Ishikawa (cell line): ENCODE results near the gene SNAI3.

Experiments
- CEBPB ChIP-seq: IDR thresholded peaks from 2 replicates; pipeline ENCODE4 v1.6.1; 2012
- CREB1 ChIP-seq: IDR thresholded peaks from 2 replicates; pipeline ENCODE4 v1.6.1; 2012; ENCODE audit warnings: low read depth
- EGR1 ChIP-seq: IDR thresholded peaks from 2 replicates; pipeline ENCODE4 v1.6.1; 2012
- EP300 ChIP-seq: IDR thresholded peaks from 2 replicates; pipeline ENCODE4 v1.6.1; 2012; ENCODE audit warnings: borderline replicate concordance
- FOXM1 ChIP-seq: IDR thresholded peaks from 2 replicates; pipeline ENCODE4 v1.6.1; 2012; ENCODE audit warnings: low read depth, borderline replicate concordance
- NFIC ChIP-seq: IDR thresholded peaks from 2 replicates; pipeline ENCODE4 v1.6.1; 2012
- RAD21 ChIP-seq: IDR thresholded peaks from 2 replicates; pipeline ENCODE4 v1.6.1; 2012; ENCODE audit warnings: low read depth
- TAF1 ChIP-seq: IDR thresholded peaks from 2 replicates; pipeline ENCODE4 v1.6.1; 2012; ENCODE audit warnings: low read depth, mild to moderate bottlenecking
- TCF12 ChIP-seq: IDR thresholded peaks from 2 replicates; pipeline ENCODE4 v1.6.1; 2012; ENCODE audit warnings: low read depth
- TEAD4 ChIP-seq: IDR thresholded peaks from 2 replicates; pipeline ENCODE4 v1.6.1; 2012
- YY1 ChIP-seq: IDR thresholded peaks from 2 replicates; pipeline ENCODE4 v1.6.1; 2012; ENCODE audit warnings: low read depth
- ZBTB7A ChIP-seq: IDR thresholded peaks from 2 replicates; pipeline ENCODE4 v1.6.1; 2012; ENCODE audit warnings: low read depth
- TF ChIP-seq, protein P1 (sequence below): IDR thresholded peaks from 2 replicates; pipeline ENCODE4 v1.6.1; 2012
- TF ChIP-seq, protein P2 (sequence below): IDR thresholded peaks from 2 replicates; pipeline ENCODE4 v1.6.1; 2012; ENCODE audit warnings: low read depth, mild to moderate bottlenecking
- TF ChIP-seq, protein P3 (sequence below): IDR thresholded peaks from 2 replicates; pipeline ENCODE4 v1.6.1; 2012

SNAI3 gene

DNA sequence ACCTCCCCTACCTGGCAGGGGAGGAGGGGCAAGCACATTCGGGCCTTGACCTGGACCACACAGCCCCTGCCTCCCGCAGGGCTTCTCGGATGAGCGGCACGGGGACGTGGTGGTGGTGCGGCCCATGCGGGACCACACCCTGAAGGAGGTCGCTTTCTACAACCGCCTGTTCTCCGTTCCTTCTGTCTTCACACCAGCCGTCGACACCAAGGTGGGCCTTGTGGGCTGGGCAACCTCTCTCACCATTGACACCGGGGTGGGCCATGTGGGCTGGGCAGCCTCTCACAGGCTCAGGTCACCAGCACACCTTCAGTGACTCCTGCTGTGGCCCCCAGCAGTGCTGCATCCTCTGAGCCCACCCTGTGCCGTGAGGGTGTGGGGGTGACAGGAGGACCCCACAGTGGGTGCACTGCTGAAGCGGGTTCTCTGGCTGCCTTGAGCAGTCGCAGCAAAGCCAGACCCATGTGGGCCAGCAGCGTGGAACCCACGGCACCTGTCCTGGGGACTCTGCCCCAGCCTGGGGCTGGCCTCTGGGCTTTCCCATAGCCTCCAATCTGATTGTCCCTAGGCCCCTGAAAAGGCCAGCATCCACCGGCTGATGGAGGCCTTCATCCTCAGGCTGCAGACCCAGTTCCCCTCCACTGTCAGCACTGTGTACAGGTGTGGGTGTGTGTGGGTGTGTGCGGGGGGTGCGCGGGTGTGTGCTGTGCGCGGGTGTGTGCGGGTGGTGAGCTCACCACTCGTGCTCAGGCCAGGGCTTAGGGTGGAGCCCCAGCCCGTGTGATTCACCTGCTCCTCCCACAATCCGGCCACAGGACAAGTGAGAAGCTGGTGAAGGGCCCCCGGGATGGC lies 27.5 kb upstream of the SNAI3 start:
- TF ChIP-seq EGR1 (no peak), TEAD4 (no peak)

DNA sequence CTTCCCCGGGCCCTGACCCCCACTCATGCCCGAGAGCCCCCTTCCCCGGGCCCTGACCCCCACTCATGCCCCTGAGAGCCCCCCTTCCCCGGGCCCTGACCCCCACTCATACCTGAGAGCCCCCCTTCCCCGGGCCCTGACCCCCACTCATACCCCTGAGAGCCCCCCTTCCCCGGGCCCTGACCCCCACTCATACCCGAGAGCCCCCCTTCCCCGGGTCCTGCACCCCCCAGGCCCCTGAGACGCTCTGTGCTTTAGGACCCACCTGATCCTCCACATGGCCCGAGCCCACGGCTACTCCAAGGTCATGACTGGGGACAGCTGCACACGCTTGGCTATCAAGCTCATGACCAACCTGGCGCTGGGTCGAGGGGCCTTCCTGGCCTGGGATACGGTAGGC lies 26.7 kb upstream of the SNAI3 start:
- TF ChIP-seq CREB1 = no peak
- no peak for TF ChIP-seq ZBTB7A
- TF ChIP-seq CEBPB = no peak
- no peak for TF ChIP-seq FOXM1
- TF ChIP-seq TAF1 = no peak
- TF ChIP-seq EGR1 = no peak

DNA sequence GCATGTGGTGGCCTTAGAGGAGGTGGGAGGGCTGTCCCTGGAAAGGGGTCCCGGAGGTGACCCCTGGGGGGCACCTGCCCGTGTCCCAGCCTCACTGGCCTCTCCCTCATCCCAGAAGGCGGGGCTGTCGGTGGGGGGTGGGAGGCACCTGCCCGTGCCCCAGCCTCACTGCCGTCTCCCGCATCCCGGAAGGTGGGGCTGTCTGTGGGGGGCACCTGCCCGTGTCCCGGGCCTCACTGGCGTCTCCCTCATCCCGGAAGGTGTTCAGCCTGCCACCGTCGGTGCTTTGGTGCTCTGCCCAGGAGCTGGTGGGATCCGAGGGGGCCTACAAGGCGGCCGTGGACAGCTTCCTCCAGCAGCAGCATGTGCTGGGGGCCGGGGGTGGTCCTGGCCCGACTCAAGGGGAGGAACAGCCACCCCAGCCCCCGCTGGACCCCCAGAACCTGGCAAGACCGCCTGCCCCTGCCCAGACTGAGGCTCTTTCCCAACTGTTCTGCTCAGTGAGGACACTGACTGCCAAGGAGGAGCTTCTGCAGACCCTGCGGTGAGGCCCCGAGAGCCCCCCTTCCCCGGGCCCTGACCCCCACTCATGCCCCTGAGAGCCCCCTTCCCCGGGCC lies 26.2 kb upstream of the SNAI3 start:
- TF ChIP-seq ZBTB7A (peak; percentile 65; the same call in 1 of the 2 replicates), EP300 (no peak), TCF12 (no peak), NFIC (no peak), EGR1 (no peak)

DNA sequence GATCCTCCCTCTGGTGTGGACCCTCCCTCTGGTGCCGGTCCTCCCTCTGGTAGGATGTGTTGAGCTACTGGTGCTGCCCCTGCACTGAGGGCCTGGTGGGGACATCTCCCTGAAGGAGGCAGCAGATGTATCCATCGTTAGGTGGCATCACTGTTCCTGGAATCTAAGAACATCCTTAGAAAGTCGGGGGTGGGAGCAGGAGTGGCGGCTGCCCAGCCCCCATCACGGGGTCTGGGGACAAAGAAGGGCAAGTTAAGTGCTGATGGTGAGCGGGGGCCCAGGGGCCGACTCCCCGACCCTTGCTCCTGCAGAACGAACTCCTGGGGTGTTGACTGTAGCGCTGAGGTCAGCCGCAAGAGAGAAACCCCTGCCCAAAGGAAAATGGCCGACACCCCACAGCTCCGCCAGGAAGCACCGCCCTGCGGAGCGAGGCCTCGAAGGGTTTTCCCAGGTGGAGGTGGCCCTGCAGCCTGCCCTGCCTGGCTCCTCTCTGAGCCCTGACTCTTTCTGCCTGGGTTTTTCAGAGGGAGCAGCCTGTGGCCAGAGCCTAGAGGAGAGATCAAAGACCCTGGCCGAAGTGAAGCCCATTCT lies 25.5 kb upstream of the SNAI3 start:
- TF ChIP-seq, protein P1, sequence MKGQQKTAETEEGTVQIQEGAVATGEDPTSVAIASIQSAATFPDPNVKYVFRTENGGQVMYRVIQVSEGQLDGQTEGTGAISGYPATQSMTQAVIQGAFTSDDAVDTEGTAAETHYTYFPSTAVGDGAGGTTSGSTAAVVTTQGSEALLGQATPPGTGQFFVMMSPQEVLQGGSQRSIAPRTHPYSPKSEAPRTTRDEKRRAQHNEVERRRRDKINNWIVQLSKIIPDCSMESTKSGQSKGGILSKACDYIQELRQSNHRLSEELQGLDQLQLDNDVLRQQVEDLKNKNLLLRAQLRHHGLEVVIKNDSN = no peak
- TF ChIP-seq EGR1 = no peak
- no peak for TF ChIP-seq YY1
- TF ChIP-seq, protein P2, sequence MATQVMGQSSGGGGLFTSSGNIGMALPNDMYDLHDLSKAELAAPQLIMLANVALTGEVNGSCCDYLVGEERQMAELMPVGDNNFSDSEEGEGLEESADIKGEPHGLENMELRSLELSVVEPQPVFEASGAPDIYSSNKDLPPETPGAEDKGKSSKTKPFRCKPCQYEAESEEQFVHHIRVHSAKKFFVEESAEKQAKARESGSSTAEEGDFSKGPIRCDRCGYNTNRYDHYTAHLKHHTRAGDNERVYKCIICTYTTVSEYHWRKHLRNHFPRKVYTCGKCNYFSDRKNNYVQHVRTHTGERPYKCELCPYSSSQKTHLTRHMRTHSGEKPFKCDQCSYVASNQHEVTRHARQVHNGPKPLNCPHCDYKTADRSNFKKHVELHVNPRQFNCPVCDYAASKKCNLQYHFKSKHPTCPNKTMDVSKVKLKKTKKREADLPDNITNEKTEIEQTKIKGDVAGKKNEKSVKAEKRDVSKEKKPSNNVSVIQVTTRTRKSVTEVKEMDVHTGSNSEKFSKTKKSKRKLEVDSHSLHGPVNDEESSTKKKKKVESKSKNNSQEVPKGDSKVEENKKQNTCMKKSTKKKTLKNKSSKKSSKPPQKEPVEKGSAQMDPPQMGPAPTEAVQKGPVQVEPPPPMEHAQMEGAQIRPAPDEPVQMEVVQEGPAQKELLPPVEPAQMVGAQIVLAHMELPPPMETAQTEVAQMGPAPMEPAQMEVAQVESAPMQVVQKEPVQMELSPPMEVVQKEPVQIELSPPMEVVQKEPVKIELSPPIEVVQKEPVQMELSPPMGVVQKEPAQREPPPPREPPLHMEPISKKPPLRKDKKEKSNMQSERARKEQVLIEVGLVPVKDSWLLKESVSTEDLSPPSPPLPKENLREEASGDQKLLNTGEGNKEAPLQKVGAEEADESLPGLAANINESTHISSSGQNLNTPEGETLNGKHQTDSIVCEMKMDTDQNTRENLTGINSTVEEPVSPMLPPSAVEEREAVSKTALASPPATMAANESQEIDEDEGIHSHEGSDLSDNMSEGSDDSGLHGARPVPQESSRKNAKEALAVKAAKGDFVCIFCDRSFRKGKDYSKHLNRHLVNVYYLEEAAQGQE = no peak

DNA sequence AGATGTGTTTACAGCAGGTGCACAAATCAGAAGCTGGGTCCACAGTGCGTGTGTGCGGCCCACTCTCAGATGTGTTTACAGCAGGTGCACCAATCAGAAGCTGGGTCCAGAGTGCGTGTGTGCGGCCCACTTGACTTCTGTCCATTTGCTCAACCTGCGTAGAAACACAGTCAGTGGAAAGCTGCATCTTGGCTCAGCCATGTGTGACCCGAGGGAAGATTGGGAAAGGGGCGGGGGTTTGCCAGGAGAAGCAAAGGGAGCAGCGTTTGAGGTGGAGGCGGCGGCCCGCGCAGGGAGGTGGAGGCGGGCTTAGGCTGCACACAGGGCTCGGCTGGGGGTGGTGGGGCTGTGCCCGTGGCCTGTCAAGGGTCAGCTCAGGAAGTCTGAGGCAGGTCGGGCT lies 24.2 kb upstream of the SNAI3 start:
- TF ChIP-seq, protein P3, sequence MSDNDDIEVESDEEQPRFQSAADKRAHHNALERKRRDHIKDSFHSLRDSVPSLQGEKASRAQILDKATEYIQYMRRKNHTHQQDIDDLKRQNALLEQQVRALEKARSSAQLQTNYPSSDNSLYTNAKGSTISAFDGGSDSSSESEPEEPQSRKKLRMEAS = no peak
- TF ChIP-seq FOXM1 (no peak), NFIC (no peak), ZBTB7A (no peak), TEAD4 (no peak), YY1 (no peak), RAD21 (no peak), CEBPB (no peak), CREB1 (no peak), TCF12 (no peak), TAF1 (no peak), EP300 (no peak)
- TF ChIP-seq, protein P1 = no peak

DNA sequence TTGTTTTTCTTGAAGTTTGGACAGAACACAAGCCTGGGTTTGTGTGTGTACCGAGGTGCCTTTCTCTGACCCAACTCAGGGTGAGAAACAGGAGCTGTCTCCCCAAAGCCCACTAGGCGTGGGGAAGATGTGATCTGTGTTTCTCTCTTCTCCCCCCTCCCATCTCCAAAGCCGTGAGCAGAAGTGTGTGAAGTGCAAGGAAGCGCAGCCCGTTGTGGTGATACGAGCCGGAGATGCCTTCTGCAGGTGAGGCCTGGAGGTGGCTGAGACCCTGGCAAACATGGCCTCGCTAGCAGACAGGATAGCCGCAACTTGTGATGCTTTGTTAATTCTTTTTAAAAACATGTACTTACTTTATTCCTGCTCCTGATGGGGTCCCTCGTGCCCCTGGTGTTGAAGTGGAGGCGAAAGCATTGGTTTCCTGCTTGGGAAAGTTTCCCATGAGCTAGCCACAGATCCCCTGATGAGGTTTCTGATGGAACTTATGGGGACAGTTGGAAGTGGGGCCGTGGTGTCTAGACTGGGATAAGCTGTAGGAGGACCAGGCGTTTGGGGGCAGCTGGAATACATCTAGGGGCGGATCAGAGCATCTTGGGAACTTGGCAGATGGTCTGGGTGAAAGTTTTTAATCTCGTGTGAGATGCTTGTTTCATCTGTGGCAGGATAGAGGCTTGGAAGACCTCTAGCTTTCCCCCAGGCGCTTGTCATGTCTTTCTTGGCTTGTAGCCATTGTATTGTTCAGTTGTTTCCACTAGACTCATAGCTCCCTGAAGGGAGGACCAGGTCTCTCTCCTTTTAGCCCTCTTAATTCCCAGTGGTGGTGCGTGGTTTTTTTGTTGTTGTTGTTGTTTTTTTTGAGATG lies 20.9 kb upstream of the SNAI3 start:
- no peak for TF ChIP-seq YY1
- TF ChIP-seq NFIC = peak; percentile 19; the same call in 1 of the 2 replicates

DNA sequence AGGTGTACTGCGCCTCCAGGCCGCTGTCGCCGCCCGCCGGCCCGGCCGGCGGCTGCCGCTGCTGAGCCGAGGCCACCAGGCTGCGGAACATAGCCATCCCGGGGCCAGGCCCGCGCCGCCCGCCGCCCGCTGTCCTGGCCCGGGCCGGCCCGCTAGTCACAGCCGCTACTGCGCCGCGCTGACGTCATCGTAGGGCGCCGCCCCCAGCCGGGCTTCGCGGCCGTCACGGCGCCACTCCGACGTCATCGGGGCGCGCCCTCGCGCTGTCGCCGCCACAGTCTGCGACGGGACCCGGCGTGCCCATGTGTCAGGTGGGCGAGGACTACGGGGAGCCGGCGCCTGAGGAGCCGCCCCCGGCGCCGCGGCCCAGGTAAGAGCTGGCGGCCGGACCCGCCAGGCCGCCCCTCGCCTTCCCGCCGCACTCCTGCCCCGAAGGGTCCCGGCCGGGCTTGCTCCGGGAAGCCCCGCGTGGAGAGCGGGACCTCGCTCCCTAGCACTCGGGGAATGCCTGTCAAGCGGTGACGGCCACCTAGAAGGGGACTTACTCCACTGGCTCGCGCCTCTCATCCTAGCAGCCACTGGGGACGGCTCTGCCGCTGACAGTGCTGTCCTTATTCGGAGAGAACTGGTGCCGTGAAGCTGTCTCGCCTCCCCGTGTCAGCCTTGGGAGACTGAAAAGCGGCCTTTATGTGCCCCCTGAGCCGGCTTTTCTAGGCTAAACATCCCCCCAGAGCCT lies 20.1 kb upstream of the SNAI3 start, which contains the start of the genes CTU2 and RNF166:
CTU2 (plus strand) TSS at position 275 of the 736 bp plus-strand sequence; CDS start at position 303, 28 bp downstream.
RNF166 (minus strand) TSS at position 180 of the 736 bp plus-strand sequence; CDS start at position 97, 83 bp downstream.
- TF ChIP-seq, protein P2 = no peak
- TF ChIP-seq ZBTB7A (peak; percentile 53; the same call in 1 of the 2 replicates), YY1 (peak; percentile 64; the same call in 1 of the 2 replicates), EGR1 (0 out of 2 replicates have a peak, but pooled peaks have one; percentile 7), CEBPB (no peak), EP300 (0 out of 2 replicates have a peak, but pooled peaks have one; percentile 15), RAD21 (no peak), CREB1 (peak; percentile 98), FOXM1 (no peak), TAF1 (peak; percentile 63), NFIC (no peak), TCF12 (no peak), TEAD4 (no peak; the same call in 1 of the 2 replicates)
- TF ChIP-seq, protein P3 = peak; percentile 91
- TF ChIP-seq, protein P1 = peak; percentile 75
